Keratinocyte (primary cell): ENCODE results near the gene CMTM8. TPM values are rescaled to one million over a fixed set of nuclear protein-coding genes. Genes with fewer than 3 reads are reported as not detected.

Source experiments
- DNase-seq: peaks from one replicate; pipeline ENCODE4 v3.0.0-alpha.2; 2011; ENCODE audit warnings: low read depth, missing footprints, low spot score
- FAIRE-seq: peaks from 2 replicates; lab custom pipeline; 2011; peaks lifted over from hg19 to GRCh38; lab: Jason Lieb, UNC
- H2AFZ ChIP-seq: 2 replicates; pipeline ENCODE4 v1.6.0; 2012; ENCODE audit warnings: low read length, control low read depth, inconsistent platforms; ENCODE audit not compliant: control insufficient read depth
- H3K27ac ChIP-seq: 2 replicates; pipeline ENCODE4 v1.5.1; 2011; ENCODE audit warnings: low read length; ENCODE audit not compliant: control insufficient read depth, insufficient read depth
- H3K27me3 ChIP-seq: 3 replicates; pipeline ENCODE4 v1.6.0; 2011; ENCODE audit warnings: low read length; ENCODE audit not compliant: control insufficient read depth, insufficient read depth; ENCODE audit errors: extremely low read depth
- H3K36me3 ChIP-seq, 2 experiments: 2 replicates in 1 of 2; 3 replicates in 1 of 2; pipeline ENCODE4 v1.5.1; 2011; ENCODE audit warnings: low read length in 2 of 2, mild to moderate bottlenecking in 1 of 2; ENCODE audit not compliant: control insufficient read depth in 2 of 2, insufficient read depth in 2 of 2; ENCODE audit errors: extremely low read depth in 1 of 2
- H3K4me1 ChIP-seq: 3 replicates; pipeline ENCODE4 v1.5.1; 2011; ENCODE audit warnings: low read length; ENCODE audit not compliant: control insufficient read depth, insufficient read depth; ENCODE audit errors: extremely low read depth
- H3K4me2 ChIP-seq: 3 replicates; pipeline ENCODE4 v1.6.0; 2011; ENCODE audit warnings: low read depth, low read length; ENCODE audit not compliant: control insufficient read depth, insufficient read depth; ENCODE audit errors: extremely low read depth
- H3K4me3 ChIP-seq, 3 experiments: fragments of 200-600 bp in 1 of 3; sonication (generic) in 1 of 3; 2 replicates in 2 of 3; 3 replicates in 1 of 3; pipeline ENCODE4 v1.5.1; 2011 to 2016; ENCODE audit warnings: low read length in 3 of 3, mild to moderate bottlenecking in 3 of 3, control low read depth in 2 of 3, inconsistent platforms in 1 of 3, low read depth in 1 of 3, mixed read lengths in 1 of 3, mixed run types in 1 of 3, moderate library complexity in 1 of 3; ENCODE audit not compliant: control insufficient read depth in 2 of 3, insufficient read depth in 2 of 3; ENCODE audit errors: extremely low read depth in 1 of 3
- H3K79me2 ChIP-seq: 2 replicates; pipeline ENCODE4 v1.6.0; 2012; ENCODE audit warnings: low read length; ENCODE audit not compliant: control insufficient read depth, insufficient read depth
- H3K9ac ChIP-seq: 3 replicates; pipeline ENCODE4 v1.6.0; 2011; ENCODE audit warnings: low read length; ENCODE audit not compliant: control insufficient read depth, insufficient read depth; ENCODE audit errors: extremely low read depth
- H3K9me1 ChIP-seq: 3 replicates; pipeline ENCODE4 v1.6.0; 2011; ENCODE audit warnings: low read length; ENCODE audit not compliant: control insufficient read depth, insufficient read depth; ENCODE audit errors: extremely low read depth
- H3K9me3 ChIP-seq: 2 replicates; pipeline ENCODE4 v1.5.1; 2012; ENCODE audit warnings: low read depth, low read length; ENCODE audit not compliant: control insufficient read depth
- H4K20me1 ChIP-seq: 3 replicates; pipeline ENCODE4 v1.6.0; 2011; ENCODE audit warnings: low read length; ENCODE audit not compliant: control insufficient read depth, insufficient read depth; ENCODE audit errors: extremely low read depth
- CTCF ChIP-seq, 3 experiments: IDR thresholded peaks in 1 of 3; conservative IDR thresholded peaks in 1 of 3; optimal IDR thresholded peaks in 1 of 3; 2 replicates in 2 of 3; 3 replicates in 1 of 3; pipeline versions ENCODE3 to v1.5.1; 2011; ENCODE audit warnings: low read length in 3 of 3, mild to moderate bottlenecking in 3 of 3, moderate library complexity in 2 of 3, control low read depth in 1 of 3, inconsistent platforms in 1 of 3; ENCODE audit not compliant: insufficient read depth in 2 of 3; ENCODE audit errors: extremely low read depth in 1 of 3
- EZH2 ChIP-seq: IDR thresholded peaks from one replicate; pipeline ENCODE4 v1.6.1; 2012; ENCODE audit warnings: inconsistent platforms, mild to moderate bottlenecking, low read length, moderate library complexity
- dilution Hi-C: fragments of 300-500 bp; cut with MboI; formaldehyde crosslinking; loops from one replicate; pipeline ENCODE4 v1.7.0; 2020; ENCODE audit warnings: low sequenced_read_pairs; ENCODE audit not compliant: extremely low pct_ligation_motif_present
- polyA plus RNA-seq, 5 experiments: library from polyadenylated mRNA; depleted of rRNA in 3 of 5; stranded (reverse) in 3 of 5; stranded (forward) in 1 of 5; unstranded in 1 of 5; fragments of >200 nt; gene quantifications; 1 replicate in 1 of 5; 2 replicates in 3 of 5; 3 replicates in 1 of 5; pipeline versions ENCODE4 v1.2.1 to v1.2.3, GENCODE V29; 2011 to 2012; ENCODE audit warnings: missing spikeins in 2 of 5, low read depth in 1 of 5, low replicate concordance in 1 of 5

The CMTM8 gene
- polyA plus RNA-seq, 1 donor (not counting 4 experiments of a cell fraction or from before 2014, with no cell fraction given) = 1.6 TPM

DNA sequence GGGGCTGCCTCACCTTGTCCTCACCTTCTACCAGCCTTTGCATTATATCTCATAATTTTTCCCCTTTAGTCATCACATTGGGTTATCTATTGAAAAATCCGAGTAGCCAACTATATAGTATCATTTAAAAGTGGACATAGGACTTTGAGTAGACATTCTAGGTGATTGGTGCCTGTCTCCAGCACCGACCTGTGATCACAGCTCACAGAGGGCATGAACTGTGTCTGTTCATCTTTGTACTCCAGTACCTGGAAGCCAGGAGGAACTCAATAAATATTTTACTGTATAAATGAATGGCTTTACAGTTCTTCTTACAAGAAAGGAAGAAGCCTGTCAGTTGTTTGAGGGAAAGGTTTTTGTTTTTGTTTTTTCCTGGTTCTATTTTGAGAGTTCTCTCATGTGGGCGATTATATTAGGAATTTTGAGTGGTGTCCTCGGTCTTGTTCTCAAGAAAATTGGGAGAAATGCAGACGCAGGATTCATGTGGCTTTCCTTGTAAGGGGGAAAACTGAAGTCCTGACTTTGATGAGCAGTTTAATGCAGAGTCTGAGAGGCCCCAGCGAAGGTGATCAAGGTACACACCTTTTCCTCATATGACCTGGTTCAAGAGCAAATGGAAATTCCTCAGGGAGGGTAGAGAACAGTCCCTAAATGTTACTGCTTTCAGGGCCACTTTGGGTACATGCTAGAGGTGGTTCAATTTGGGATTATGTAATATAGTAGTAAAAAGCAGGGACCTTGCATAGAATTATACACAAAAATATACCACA lies 46.1 kb downstream of the CMTM8 start:
- Histone ChIP-seq H3K79me2 (no peaks in the 10 kb centered on the region), H4K20me1 (no peaks in the 10 kb centered on the region), H3K4me2 (no peak overlapping the region), H3K4me3 (no peak overlapping the region), H3K27me3 (no peaks in the 10 kb centered on the region), H3K9ac (no peak overlapping the region), H3K9me3 (no peaks in the 10 kb centered on the region), H3K36me3 (no peaks in the 10 kb centered on the region), H3K27ac (no peak overlapping the region), H2AFZ (no peak overlapping the region), H3K9me1 (no peaks in the 10 kb centered on the region), H3K4me1 (no peaks in the 10 kb centered on the region)
- TF ChIP-seq EZH2 (no peak), CTCF (optimal IDR thresholded peaks at IDR 0.05 in 1 of 3, IDR thresholded peaks at IDR 0.05 in 1 of 3, conservative IDR thresholded peaks at IDR 0.05 in 1 of 3; ENCODE audit: extremely low read depth in 1 of 3, insufficient read depth in 2 of 3, low read length in 3 of 3) (no peak)
- FAIRE-seq (no peak), DNase-seq (no peak)
- dilution Hi-C loops = no loop called here

DNA sequence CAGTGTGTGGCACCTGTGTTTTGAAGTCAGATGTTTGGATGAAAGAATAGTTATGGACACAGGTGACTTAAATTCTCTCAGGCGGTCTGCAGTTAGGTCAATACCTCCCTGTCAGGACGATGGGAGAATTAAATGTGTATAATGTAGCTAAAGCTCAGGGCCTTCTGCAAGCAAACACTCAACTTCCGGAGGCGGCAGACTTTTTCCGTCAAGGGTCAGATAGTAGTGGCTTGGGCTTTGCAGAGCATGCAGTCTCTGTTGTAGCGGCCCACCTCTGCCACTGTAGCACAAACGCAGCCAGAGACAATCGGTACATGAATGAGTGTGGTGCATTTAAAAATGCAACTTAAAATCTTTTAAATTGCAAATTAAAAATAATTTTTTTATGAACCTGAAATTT lies 47.4 kb downstream of the CMTM8 start:
- no peak overlapping the region for H3K4me3 ChIP-seq
- H3K27ac ChIP-seq = no peak overlapping the region
- no peaks in the 10 kb centered on the region for H3K9me3 ChIP-seq
- H3K36me3 ChIP-seq = no peaks in the 10 kb centered on the region
- no peak overlapping the region for H3K4me2 ChIP-seq
- no peaks in the 10 kb centered on the region for H3K79me2 ChIP-seq
- H3K27me3 ChIP-seq = no peaks in the 10 kb centered on the region
- no peaks in the 10 kb centered on the region for H3K9me1 ChIP-seq
- no peak for TF ChIP-seq EZH2
- no peak for TF ChIP-seq CTCF (optimal IDR thresholded peaks at IDR 0.05 in 1 of 3, IDR thresholded peaks at IDR 0.05 in 1 of 3, conservative IDR thresholded peaks at IDR 0.05 in 1 of 3; ENCODE audit: extremely low read depth in 1 of 3, insufficient read depth in 2 of 3, low read length in 3 of 3)
- no peaks in the 10 kb centered on the region for H4K20me1 ChIP-seq
- FAIRE-seq (no peak), DNase-seq (no peak)
- H2AFZ ChIP-seq = no peak overlapping the region
- H3K9ac ChIP-seq = no peak overlapping the region
- dilution Hi-C loops = no loop called here
- H3K4me1 ChIP-seq = no peaks in the 10 kb centered on the region
